ENCODE measurements around the gene DNAI1.

DNA sequence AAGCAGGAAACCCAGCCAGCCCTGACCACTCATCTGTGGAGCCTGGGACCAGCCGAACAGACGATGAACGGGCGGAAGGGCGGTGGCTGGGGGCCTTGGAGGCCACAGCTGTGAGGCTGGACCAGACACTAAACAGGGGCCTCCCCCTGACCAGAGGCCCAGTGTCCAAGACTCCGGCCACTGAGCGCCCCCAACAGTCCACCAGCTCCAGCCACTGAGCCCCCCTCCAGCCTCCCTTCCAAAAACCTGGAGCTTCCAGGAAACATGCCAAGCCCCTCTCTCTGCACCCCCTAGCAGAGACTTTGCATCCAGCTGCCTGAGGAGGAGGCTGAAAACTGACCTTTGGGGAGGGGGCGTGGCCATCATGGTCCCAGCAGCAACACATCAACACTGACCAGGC is 107.7 kb downstream of the DNAI1 start:
- TF ChIP-seq POLR2A (IDR thresholded peaks at IDR 0.05; ENCODE audit: low read depth, low read length) (no peak), RFX5 (IDR thresholded peaks at IDR 0.05; ENCODE audit: low read depth, low read length) (no peak), MAZ (IDR thresholded peaks at IDR 0.05; ENCODE audit: borderline replicate concordance, low read depth, low read length) (no peak), RCOR1 (IDR thresholded peaks at IDR 0.05; ENCODE audit: insufficient replicate concordance, low read length) (no peak), FOS (IDR thresholded peaks at IDR 0.05; ENCODE audit: low read depth, low read length) (no peak), CHD1 (IDR thresholded peaks at IDR 0.05; ENCODE audit: low read depth, low read length) (no peak), CEBPB (IDR thresholded peaks at IDR 0.05; ENCODE audit: low read depth, low read length) (no peak), NFE2L2 (IDR thresholded peaks at IDR 0.05; ENCODE audit: low read depth, low read length) (no peak), RAD21 (IDR thresholded peaks at IDR 0.05; ENCODE audit: low read length) (no peak), SMC3 (IDR thresholded peaks at IDR 0.05; ENCODE audit: low read depth, low read length) (no peak), BHLHE40 (IDR thresholded peaks at IDR 0.05; ENCODE audit: low read depth, low read length) (no peak)
- TF ChIP-seq, protein P1, sequence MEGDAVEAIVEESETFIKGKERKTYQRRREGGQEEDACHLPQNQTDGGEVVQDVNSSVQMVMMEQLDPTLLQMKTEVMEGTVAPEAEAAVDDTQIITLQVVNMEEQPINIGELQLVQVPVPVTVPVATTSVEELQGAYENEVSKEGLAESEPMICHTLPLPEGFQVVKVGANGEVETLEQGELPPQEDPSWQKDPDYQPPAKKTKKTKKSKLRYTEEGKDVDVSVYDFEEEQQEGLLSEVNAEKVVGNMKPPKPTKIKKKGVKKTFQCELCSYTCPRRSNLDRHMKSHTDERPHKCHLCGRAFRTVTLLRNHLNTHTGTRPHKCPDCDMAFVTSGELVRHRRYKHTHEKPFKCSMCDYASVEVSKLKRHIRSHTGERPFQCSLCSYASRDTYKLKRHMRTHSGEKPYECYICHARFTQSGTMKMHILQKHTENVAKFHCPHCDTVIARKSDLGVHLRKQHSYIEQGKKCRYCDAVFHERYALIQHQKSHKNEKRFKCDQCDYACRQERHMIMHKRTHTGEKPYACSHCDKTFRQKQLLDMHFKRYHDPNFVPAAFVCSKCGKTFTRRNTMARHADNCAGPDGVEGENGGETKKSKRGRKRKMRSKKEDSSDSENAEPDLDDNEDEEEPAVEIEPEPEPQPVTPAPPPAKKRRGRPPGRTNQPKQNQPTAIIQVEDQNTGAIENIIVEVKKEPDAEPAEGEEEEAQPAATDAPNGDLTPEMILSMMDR (conservative IDR thresholded peaks at IDR 0.05; ENCODE audit: low read depth, low read length), result no peak
- TF ChIP-seq, protein P2, sequence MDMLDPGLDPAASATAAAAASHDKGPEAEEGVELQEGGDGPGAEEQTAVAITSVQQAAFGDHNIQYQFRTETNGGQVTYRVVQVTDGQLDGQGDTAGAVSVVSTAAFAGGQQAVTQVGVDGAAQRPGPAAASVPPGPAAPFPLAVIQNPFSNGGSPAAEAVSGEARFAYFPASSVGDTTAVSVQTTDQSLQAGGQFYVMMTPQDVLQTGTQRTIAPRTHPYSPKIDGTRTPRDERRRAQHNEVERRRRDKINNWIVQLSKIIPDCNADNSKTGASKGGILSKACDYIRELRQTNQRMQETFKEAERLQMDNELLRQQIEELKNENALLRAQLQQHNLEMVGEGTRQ (IDR thresholded peaks at IDR 0.05; ENCODE audit: low read depth, low read length), result no peak
- TF ChIP-seq, protein P3, sequence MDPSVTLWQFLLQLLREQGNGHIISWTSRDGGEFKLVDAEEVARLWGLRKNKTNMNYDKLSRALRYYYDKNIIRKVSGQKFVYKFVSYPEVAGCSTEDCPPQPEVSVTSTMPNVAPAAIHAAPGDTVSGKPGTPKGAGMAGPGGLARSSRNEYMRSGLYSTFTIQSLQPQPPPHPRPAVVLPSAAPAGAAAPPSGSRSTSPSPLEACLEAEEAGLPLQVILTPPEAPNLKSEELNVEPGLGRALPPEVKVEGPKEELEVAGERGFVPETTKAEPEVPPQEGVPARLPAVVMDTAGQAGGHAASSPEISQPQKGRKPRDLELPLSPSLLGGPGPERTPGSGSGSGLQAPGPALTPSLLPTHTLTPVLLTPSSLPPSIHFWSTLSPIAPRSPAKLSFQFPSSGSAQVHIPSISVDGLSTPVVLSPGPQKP (IDR thresholded peaks at IDR 0.05; ENCODE audit: borderline replicate concordance, low read depth, low read length), result no peak

All from IMR-90 (cell line).